Measurements from ENCODE around the gene IGF1R.

DNA sequence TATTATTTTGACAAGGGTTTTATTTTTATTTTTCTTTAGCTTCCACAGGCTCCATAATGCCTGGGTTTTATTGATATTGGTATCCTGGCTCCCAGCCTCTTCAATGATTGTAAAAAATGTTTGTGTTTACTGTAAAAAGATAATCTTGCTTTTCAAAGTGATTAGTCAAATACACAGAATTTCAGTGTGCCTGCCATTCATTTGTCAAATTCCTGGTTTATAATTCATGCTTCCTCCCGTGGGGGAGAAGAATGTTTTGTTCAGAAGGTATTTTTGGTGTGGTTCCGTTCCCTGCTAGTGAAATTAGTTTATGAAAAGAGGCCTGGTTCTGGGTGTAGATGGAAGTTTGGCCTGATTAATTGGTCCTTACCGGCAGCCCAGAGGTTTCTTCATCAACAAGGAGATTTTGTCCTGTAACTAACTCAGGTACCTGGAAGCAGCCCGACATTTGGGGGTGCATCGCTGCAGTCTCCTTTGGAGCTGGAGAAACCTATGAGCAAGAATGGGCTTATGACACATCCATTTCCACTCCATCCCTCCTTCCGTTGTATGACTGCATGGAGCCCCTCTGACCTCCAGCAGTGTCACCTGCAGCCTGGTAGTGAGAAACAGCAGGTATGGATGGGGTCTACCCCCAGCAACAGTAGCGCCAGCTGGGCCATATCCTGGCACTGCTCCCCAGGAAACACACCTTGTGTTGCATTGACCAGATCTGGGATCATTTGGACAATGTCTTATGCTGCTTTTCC lies 257.8 kb downstream of the IGF1R start:
- TF ChIP-seq, protein P1, sequence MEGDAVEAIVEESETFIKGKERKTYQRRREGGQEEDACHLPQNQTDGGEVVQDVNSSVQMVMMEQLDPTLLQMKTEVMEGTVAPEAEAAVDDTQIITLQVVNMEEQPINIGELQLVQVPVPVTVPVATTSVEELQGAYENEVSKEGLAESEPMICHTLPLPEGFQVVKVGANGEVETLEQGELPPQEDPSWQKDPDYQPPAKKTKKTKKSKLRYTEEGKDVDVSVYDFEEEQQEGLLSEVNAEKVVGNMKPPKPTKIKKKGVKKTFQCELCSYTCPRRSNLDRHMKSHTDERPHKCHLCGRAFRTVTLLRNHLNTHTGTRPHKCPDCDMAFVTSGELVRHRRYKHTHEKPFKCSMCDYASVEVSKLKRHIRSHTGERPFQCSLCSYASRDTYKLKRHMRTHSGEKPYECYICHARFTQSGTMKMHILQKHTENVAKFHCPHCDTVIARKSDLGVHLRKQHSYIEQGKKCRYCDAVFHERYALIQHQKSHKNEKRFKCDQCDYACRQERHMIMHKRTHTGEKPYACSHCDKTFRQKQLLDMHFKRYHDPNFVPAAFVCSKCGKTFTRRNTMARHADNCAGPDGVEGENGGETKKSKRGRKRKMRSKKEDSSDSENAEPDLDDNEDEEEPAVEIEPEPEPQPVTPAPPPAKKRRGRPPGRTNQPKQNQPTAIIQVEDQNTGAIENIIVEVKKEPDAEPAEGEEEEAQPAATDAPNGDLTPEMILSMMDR (IDR thresholded peaks at IDR 0.05; ENCODE audit: extremely low read depth in 1 of 2, insufficient read depth in 1 of 2, low read depth in 1 of 2, low read length in 2 of 2) = no peak
- TF ChIP-seq MYC (IDR thresholded peaks at IDR 0.05; ENCODE audit: low read depth, low read length) = no peak
